ENCODE data around the gene DENND1A.
A peak's percentile ranks its signal among the peaks of the same experiment; 100 is the strongest.

The DENND1A gene

GRCh38 chr9:123336449-123336848 lies 593.5 kb downstream of the DENND1A start:
- no peak overlapping the region for H2BK5ac ChIP-seq (ENCODE audit: low read length)
- no peak overlapping the region for H4K91ac ChIP-seq (ENCODE audit: low read depth, low read length, poor library complexity)
- peaks cover 0 to 4% of the 10 kb centered on the region in 2 donors for H3K9me3 ChIP-seq (replicated peaks in 1 of 2; ENCODE audit: control insufficient read depth in 2 of 2, insufficient read depth in 1 of 2, low read depth in 1 of 2, low read length in 2 of 2)
- H3K23ac ChIP-seq (ENCODE audit: low read depth, low read length, poor library complexity): no peak overlapping the region
- H3K4me2 ChIP-seq (ENCODE audit: insufficient read depth, low read length, poor library complexity, severe bottlenecking): no peak overlapping the region
- no peak overlapping the region for H3K4me3 ChIP-seq (ENCODE audit: low read length in 2 of 2)
- WGBS, 2 donors (ENCODE audit: extremely low coverage in 2 of 2, insufficient read length in 2 of 2, insufficient replicate concordance in 1 of 2): no CpG with 5 or more reads among the region's 3 CpGs
- no peaks in the 10 kb centered on the region for H3K79me1 ChIP-seq (ENCODE audit: low read depth, low read length)
- H3K9ac ChIP-seq (ENCODE audit: low read depth, low read length, poor library complexity): no peak overlapping the region
- no peaks in the 10 kb centered on the region for H3K27me3 ChIP-seq (ENCODE audit: control insufficient read depth in 3 of 3, insufficient read depth in 3 of 3, low read depth in 1 of 3, low read length in 3 of 3)
- H2BK15ac ChIP-seq (ENCODE audit: low read length): peak overlapping the region; percentile 65
- H3K4me1 ChIP-seq (ENCODE audit: control insufficient read depth in 2 of 2, insufficient read depth in 1 of 2, low read depth in 1 of 2, low read length in 2 of 2): peaks cover 11 to 31% of the 10 kb centered on the region in 2 donors
- H3K14ac ChIP-seq (ENCODE audit: low read length): no peak overlapping the region
- peak overlapping the region; percentile 40 for H3K18ac ChIP-seq (ENCODE audit: low read length)
- no peaks in the 10 kb centered on the region for H3K36me3 ChIP-seq (replicated peaks in 1 of 2; ENCODE audit: control insufficient read depth in 2 of 2, insufficient read depth in 2 of 2, low read length in 2 of 2)
- H2AK5ac ChIP-seq (ENCODE audit: low read depth, low read length): peak overlapping the region; percentile 72
- no peak overlapping the region for H3K27ac ChIP-seq (replicated peaks; ENCODE audit: low read length)
- DNase-seq (ENCODE audit: low spot score): no peak
- H2BK12ac ChIP-seq (ENCODE audit: low read length): no peak overlapping the region
- no peak overlapping the region for H3K4ac ChIP-seq (ENCODE audit: low read length)
- no peak overlapping the region for H4K8ac ChIP-seq (ENCODE audit: low read depth, low read length)
- no peak overlapping the region for H2AFZ ChIP-seq (ENCODE audit: low read length)
- no peak overlapping the region for H2BK120ac ChIP-seq (ENCODE audit: low read depth, low read length)

DNA sequence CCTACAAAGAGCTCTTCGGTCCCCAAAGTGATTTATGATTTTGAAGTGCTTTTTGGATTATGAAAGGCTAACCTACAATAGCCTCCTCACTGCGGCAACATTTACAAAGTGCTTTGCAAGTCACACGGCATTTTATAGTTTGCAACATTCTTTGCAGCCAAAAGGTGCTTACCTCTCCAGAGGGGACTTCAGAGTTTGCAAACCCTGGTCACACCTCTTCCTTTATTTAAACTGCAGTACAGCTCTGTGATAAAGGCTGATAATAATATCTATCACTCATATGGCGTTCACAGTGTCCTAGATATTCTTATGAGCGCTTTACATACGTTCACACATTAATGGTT lies 594.0 kb downstream of the DENND1A start:
- no peak overlapping the region for H3K18ac ChIP-seq (ENCODE audit: low read length)
- H4K91ac ChIP-seq (ENCODE audit: low read depth, low read length, poor library complexity): no peak overlapping the region
- peaks cover 0 to 4% of the 10 kb centered on the region in 2 donors for H3K9me3 ChIP-seq (replicated peaks in 1 of 2; ENCODE audit: control insufficient read depth in 2 of 2, insufficient read depth in 1 of 2, low read depth in 1 of 2, low read length in 2 of 2)
- H2BK15ac ChIP-seq (ENCODE audit: low read length): no peak overlapping the region
- no CpG with 5 or more reads among the region's 6 CpGs for WGBS, 2 donors (ENCODE audit: extremely low coverage in 2 of 2, insufficient read length in 2 of 2, insufficient replicate concordance in 1 of 2)
- no peak overlapping the region for H2BK120ac ChIP-seq (ENCODE audit: low read depth, low read length)
- no peak overlapping the region for H3K4me2 ChIP-seq (ENCODE audit: insufficient read depth, low read length, poor library complexity, severe bottlenecking)
- H3K4me1 ChIP-seq (ENCODE audit: control insufficient read depth in 2 of 2, insufficient read depth in 1 of 2, low read depth in 1 of 2, low read length in 2 of 2): peaks cover 11 to 32% of the 10 kb centered on the region in 2 donors
- H3K27me3 ChIP-seq (ENCODE audit: control insufficient read depth in 3 of 3, insufficient read depth in 3 of 3, low read depth in 1 of 3, low read length in 3 of 3): no peaks in the 10 kb centered on the region
- no peak overlapping the region for H3K4ac ChIP-seq (ENCODE audit: low read length)
- H3K79me1 ChIP-seq (ENCODE audit: low read depth, low read length): no peaks in the 10 kb centered on the region
- H2BK12ac ChIP-seq (ENCODE audit: low read length): no peak overlapping the region
- H2AFZ ChIP-seq (ENCODE audit: low read length): peak overlapping the region; percentile 81
- H4K8ac ChIP-seq (ENCODE audit: low read depth, low read length): no peak overlapping the region
- H2AK5ac ChIP-seq (ENCODE audit: low read depth, low read length): no peak overlapping the region
- H3K23ac ChIP-seq (ENCODE audit: low read depth, low read length, poor library complexity): no peak overlapping the region
- no peak overlapping the region for H2BK5ac ChIP-seq (ENCODE audit: low read length)
- no peaks in the 10 kb centered on the region for H3K36me3 ChIP-seq (replicated peaks in 1 of 2; ENCODE audit: control insufficient read depth in 2 of 2, insufficient read depth in 2 of 2, low read length in 2 of 2)
- no peak overlapping the region for H3K27ac ChIP-seq (replicated peaks; ENCODE audit: low read length)
- H3K14ac ChIP-seq (ENCODE audit: low read length): no peak overlapping the region
- H3K9ac ChIP-seq (ENCODE audit: low read depth, low read length, poor library complexity): no peak overlapping the region
- no peak for DNase-seq (ENCODE audit: low spot score)
- peak overlapping the region in 1 of 2 donors; percentile 4 for H3K4me3 ChIP-seq (ENCODE audit: low read length in 2 of 2)

DNA sequence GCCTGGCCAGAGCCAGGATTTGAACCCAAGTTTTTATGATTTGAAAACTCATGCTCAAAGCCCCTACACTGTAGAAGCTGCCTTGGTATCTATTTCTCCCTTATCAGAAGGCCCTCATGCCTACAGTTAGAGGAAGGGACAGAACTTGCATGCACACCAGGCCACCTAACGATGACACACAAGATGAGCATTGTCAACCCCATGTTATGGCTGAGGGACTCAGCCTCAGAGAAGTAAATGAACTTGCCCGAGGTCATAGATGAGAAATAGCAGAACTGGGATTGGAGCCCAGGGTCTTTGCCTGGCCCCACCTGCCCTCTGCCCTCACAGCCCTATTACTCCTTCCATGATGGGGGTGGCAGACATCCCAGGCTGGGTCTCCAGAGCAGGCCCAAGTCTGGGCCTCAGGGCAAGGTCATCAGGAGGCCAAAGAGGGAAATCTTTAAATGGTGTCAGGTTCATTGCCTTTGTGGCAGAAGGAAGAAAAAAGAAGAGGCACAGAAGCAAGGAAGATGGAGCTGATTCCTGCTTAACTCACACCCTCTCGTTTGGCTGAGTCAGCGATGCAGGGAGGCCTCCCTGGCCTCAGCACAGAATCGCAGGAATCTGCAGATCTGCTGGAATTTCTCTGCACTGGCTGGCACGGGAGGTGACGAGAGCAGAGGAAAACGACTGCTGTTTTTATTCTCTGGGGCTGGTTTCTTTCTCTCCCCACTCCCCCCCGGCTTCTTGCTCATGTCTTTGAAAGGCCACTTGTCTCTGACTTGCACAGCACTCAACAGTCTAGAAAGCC lies 594.5 kb downstream of the DENND1A start:
- Histone ChIP-seq H3K9me3 (replicated peaks in 1 of 2; ENCODE audit: control insufficient read depth in 2 of 2, insufficient read depth in 1 of 2, low read depth in 1 of 2, low read length in 2 of 2) (peaks cover 0 to 4% of the 10 kb centered on the region in 2 donors), H3K14ac (ENCODE audit: low read length) (no peak overlapping the region), H2BK12ac (ENCODE audit: low read length) (no peak overlapping the region), H3K9ac (ENCODE audit: low read depth, low read length, poor library complexity) (no peak overlapping the region), H3K4me3 (ENCODE audit: low read length in 2 of 2) (peak overlapping the region in 1 of 2 donors; percentile 4), H2BK120ac (ENCODE audit: low read depth, low read length) (no peak overlapping the region), H3K36me3 (replicated peaks in 1 of 2; ENCODE audit: control insufficient read depth in 2 of 2, insufficient read depth in 2 of 2, low read length in 2 of 2) (no peaks in the 10 kb centered on the region), H4K91ac (ENCODE audit: low read depth, low read length, poor library complexity) (no peak overlapping the region), H2BK5ac (ENCODE audit: low read length) (no peak overlapping the region), H3K27ac (replicated peaks; ENCODE audit: low read length) (no peak overlapping the region), H3K79me1 (ENCODE audit: low read depth, low read length) (no peaks in the 10 kb centered on the region), H2AK5ac (ENCODE audit: low read depth, low read length) (no peak overlapping the region), H3K4ac (ENCODE audit: low read length) (no peak overlapping the region), H3K4me1 (ENCODE audit: control insufficient read depth in 2 of 2, insufficient read depth in 1 of 2, low read depth in 1 of 2, low read length in 2 of 2) (peaks cover 11 to 30% of the 10 kb centered on the region in 2 donors), H2AFZ (ENCODE audit: low read length) (peak overlapping the region; percentile 81), H3K4me2 (ENCODE audit: insufficient read depth, low read length, poor library complexity, severe bottlenecking) (no peak overlapping the region), H2BK15ac (ENCODE audit: low read length) (no peak overlapping the region), H3K23ac (ENCODE audit: low read depth, low read length, poor library complexity) (peak overlapping the region; percentile 22), H4K8ac (ENCODE audit: low read depth, low read length) (no peak overlapping the region), H3K18ac (ENCODE audit: low read length) (peak overlapping the region; percentile 6), H3K27me3 (ENCODE audit: control insufficient read depth in 3 of 3, insufficient read depth in 3 of 3, low read depth in 1 of 3, low read length in 3 of 3) (no peaks in the 10 kb centered on the region)
- DNase-seq (ENCODE audit: low spot score): no peak
- WGBS, 2 donors (ENCODE audit: extremely low coverage in 2 of 2, insufficient read length in 2 of 2, insufficient replicate concordance in 1 of 2): no CpG with 5 or more reads among the region's 9 CpGs

GRCh38 chr9:123334639-123335038 lies 595.3 kb downstream of the DENND1A start:
- WGBS, 2 donors (ENCODE audit: extremely low coverage in 2 of 2, insufficient read length in 2 of 2, insufficient replicate concordance in 1 of 2): no CpG with 5 or more reads among the region's 3 CpGs
- Histone ChIP-seq H3K9ac (ENCODE audit: low read depth, low read length, poor library complexity) (no peak overlapping the region), H2BK12ac (ENCODE audit: low read length) (no peak overlapping the region), H2BK5ac (ENCODE audit: low read length) (no peak overlapping the region), H3K4me1 (ENCODE audit: control insufficient read depth in 2 of 2, insufficient read depth in 1 of 2, low read depth in 1 of 2, low read length in 2 of 2) (peaks cover 10 to 27% of the 10 kb centered on the region in 2 donors), H3K4me3 (ENCODE audit: low read length in 2 of 2) (no peak overlapping the region), H2BK120ac (ENCODE audit: low read depth, low read length) (no peak overlapping the region), H2AFZ (ENCODE audit: low read length) (no peak overlapping the region), H3K4me2 (ENCODE audit: insufficient read depth, low read length, poor library complexity, severe bottlenecking) (no peak overlapping the region), H3K18ac (ENCODE audit: low read length) (no peak overlapping the region), H3K14ac (ENCODE audit: low read length) (no peak overlapping the region), H3K23ac (ENCODE audit: low read depth, low read length, poor library complexity) (no peak overlapping the region), H3K9me3 (replicated peaks in 1 of 2; ENCODE audit: control insufficient read depth in 2 of 2, insufficient read depth in 1 of 2, low read depth in 1 of 2, low read length in 2 of 2) (peaks cover 0 to 4% of the 10 kb centered on the region in 2 donors), H3K4ac (ENCODE audit: low read length) (no peak overlapping the region), H3K36me3 (replicated peaks in 1 of 2; ENCODE audit: control insufficient read depth in 2 of 2, insufficient read depth in 2 of 2, low read length in 2 of 2) (no peaks in the 10 kb centered on the region), H3K27ac (replicated peaks; ENCODE audit: low read length) (no peak overlapping the region), H3K79me1 (ENCODE audit: low read depth, low read length) (no peaks in the 10 kb centered on the region), H2AK5ac (ENCODE audit: low read depth, low read length) (no peak overlapping the region), H3K27me3 (ENCODE audit: control insufficient read depth in 3 of 3, insufficient read depth in 3 of 3, low read depth in 1 of 3, low read length in 3 of 3) (no peaks in the 10 kb centered on the region), H4K91ac (ENCODE audit: low read depth, low read length, poor library complexity) (no peak overlapping the region), H4K8ac (ENCODE audit: low read depth, low read length) (no peak overlapping the region), H2BK15ac (ENCODE audit: low read length) (no peak overlapping the region)
- DNase-seq (ENCODE audit: low spot score): no peak

Data from neuronal stem cell (in vitro differentiated cells).